Measurements from ENCODE around the gene ZNF358.

Gene ZNF358
- total RNA-seq, result 1.5 to 5.5 reads per million in 2 experiments

- no peak for DNase-seq (ENCODE audit: low read depth)
Measured at GRCh38 chr19:7515645-7516151, at the start of gene ZNF358. Gene ZNF358 (plus strand): TSS chr19:7516103. CDS start chr19:7519243, 3,140 bp downstream.

DNA sequence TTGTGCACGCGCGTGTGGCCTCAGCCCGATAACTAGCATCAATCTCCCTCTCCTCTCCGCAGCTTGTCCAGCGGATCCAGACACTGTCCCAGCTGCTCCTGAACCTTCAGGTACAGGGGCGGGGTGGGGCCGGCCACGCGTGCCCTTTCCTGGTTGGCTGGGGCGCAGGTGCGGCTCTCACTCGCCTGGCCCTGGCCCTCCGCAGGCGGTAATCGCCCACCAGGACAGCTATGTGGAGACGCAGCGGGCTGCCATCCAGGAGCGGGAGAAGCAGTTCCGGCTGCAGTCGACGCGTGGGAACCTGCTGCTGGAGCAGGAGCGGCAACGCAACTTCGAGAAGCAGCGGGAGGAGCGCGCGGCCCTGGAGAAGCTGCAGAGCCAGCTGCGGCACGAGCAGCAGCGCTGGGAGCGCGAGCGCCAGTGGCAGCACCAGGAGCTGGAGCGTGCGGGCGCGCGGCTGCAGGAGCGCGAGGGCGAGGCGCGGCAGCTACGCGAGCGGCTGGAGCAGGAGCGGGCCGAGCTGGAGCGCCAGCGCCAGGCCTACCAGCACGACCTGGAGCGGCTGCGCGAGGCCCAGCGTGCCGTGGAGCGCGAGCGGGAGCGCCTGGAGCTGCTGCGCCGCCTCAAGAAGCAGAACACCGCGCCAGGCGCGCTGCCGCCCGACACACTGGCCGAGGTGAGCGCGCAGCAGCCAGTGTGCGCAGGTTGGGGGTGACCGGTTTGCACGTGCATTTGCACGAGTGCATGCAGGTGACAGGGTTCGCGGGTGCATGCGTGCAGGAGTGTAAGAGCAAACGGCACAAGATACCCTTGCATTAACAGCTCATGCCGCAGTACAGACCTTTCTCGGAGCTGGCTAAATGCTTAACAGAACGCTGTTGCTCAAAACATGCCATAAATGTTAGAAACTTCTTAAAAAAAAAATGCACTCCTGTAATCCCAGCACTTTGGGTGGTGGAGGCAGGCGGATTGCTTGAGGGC, 48.6 kb upstream of the ZNF358 start:
- DNase-seq (ENCODE audit: low read depth), result no peak

- no peak for DNase-seq (ENCODE audit: low read depth)
Measured at GRCh38 chr19:7468840-7469239, 47.1 kb upstream of the ZNF358 start.

GRCh38 chr19:7469669-7470285, 46.1 kb upstream of the ZNF358 start:
- DNase-seq (ENCODE audit: low read depth), result no peak

DNA sequence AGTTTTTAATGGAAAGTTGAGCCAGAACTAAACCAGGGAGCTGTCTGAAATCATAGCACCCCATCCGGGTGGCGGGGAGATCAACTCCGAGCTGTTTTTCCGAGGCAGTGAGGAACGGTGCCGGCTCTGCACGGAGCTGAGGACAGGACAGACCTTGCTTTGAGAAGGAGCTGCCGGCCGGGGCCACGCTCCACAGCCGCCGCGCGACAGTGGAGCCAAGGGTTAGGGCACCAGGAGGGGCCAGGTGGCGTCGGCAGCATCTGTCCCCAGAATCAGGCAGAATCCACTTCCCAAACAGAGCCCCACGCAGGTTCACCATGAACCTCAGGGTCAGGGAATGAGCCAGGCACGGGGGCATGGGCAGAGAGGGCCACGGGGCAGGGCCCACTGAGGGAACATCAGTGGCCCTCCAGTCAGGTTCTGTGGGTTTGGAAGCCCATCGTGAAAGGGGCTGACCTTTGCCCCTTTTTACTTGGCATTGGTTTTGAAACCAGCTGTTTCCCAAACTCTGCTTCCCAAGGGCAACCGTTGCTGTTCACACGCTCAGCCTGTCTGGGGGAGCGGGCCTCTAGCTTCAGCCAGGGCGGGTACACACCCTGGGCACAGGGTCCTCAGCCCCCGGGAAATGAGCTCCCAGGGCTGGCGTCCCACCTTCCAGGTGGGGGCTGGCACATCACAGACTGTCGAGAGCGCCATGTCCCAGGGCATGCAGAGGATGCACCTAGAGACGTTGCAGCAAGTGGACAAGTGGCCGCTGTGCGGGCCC, 45.2 kb upstream of the ZNF358 start:
- no peak for DNase-seq (ENCODE audit: low read depth)

GRCh38 chr19:7471696-7472615, 43.9 kb upstream of the ZNF358 start:
- no peak for DNase-seq (ENCODE audit: low read depth)

GRCh38 chr19:7475665-7476064, 40.2 kb upstream of the ZNF358 start:
- DNase-seq (ENCODE audit: low read depth), result no peak

- no peak for DNase-seq (ENCODE audit: low read depth)
Measured at GRCh38 chr19:7476241-7476640, 39.7 kb upstream of the ZNF358 start.

DNA sequence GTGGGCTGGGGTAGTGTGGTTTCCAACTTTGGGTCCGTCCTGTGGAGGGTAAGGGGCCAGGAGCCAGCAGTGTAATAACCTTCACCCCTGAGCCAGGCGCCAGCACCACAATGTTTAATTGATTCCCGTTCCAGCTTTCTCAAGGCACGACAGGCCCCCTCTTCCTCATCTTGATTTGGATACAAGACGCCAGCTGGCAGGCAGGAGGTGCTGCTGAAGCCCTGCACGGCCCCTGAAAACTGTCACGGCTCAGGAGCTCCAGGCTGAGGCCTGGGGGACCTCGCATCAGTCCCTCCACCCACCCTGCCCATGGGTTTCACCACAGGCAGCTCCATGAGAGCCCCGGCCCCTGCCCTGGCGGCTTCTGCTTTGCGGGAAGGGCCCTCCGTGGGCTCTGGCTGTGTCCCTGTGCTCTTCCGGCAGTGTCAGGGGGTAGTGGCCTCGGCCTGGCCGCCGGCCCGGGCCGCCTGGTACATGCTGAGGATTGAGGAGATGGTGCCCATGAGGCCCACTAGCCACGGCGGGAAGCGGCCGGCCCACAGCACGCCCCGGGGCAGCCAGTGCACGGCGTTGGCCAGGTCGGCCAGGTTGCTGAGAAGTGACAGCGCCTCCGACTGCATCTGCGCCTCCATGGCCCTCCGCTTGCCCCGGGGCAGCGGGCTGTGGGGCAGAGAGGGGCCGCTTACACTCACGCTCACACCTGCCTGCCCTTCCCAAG, 39.0 kb upstream of the ZNF358 start:
- no peak for DNase-seq (ENCODE audit: low read depth)

GRCh38 chr19:7477758-7478157, 38.1 kb upstream of the ZNF358 start:
- DNase-seq (ENCODE audit: low read depth), result no peak

DNA sequence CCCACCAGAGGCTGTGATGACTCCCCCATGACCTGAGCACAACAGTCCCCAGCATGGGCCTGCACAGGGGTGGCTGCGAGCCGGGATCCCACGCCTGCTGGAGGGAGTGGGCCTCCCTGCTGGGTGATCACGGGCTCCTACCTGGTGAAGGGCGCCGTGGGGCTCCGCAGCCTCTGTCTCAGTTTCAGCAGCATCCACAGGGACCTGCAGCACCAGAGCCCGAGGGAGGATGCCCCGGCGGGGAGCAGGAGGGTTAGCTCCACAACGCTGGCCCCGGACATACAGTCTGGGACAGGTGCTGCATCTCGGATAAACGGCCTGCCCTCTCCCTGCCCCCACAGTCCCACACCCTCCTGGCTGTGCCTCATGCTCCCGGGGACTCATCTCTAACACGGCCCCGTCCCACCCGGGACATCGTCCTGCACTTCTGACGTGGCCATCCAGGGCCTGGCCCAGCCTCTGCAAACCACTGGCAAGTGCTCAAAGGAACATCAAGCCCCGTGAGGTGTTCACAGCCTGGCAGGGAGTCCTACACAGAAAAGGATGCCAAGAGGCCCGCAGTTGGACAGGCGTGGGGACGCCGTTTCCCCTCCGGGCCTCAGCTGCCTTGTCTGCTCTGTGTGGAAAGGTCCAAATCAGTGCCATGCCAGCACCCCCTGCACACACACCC, 37.6 kb upstream of the ZNF358 start:
- DNase-seq (ENCODE audit: low read depth), result no peak

DNA sequence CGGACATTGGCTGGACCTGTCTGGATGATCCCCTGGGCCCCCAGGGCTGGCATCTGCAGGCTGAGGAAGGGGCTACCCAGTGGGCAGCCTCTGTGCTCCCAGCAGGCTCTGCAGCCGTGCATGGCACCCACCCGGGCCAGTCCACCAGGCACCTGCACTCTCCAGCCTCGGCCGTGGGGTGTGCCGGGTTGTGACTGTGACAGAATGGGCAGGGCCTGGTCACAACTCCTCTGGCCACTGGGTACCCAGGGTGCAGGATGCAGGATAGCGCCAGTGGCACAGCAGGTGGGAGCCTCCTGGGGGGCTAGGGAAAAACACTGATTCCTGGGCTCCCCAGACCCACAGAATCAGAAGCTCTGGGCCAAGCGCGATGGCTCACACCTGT, 37.1 kb upstream of the ZNF358 start:
- no peak for DNase-seq (ENCODE audit: low read depth)

DNA sequence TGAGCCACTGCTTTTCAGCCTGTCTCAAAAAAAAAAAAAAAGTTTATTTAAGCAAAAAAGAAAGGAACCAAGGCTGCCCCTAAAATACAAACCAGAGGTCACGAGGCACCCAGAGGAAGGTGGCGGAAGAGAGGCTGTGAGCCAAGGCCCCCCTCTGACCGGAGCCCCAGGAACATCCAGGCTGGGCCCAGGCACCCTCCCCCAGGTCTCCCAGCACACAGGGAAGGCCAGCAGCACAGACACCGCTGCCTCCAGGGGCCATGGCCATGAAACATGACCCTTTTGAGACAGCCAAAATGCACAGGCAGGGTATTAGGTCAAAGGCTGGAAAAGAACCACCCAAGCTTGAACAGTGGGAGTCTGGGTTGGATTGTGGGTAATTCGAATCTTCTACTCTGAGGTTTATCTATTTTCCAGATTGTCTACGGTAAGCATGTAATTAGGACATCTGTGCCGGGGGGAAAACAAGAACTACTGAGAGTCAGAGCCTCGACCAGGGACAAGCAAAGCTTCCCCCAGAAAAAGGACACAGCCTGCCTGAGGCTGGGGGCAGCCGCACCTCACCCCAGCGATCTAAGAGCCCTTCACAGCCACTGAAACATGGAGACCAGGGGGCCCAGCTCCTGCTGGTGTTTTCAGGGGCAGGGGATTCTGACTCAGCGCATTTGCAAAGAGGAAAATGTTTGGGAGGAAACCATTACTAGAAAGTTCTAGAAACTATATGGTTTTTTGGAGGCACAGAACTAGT, 35.5 kb upstream of the ZNF358 start:
- DNase-seq (ENCODE audit: low read depth), result no peak

DNA sequence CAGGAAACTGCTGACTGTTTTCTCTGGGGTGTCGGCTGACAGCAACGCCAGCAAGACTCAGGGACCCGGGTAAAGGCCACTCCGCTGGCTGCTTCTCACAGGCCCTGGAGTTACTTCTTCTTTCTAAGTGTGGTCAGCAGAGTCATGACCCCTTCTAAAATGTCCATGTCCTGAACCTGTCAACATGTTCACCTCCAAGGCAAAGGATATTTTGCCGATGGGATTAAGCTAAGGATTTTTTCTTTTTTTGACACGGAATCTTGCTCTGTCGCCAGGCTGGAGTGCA, 35.0 kb upstream of the ZNF358 start:
- DNase-seq (ENCODE audit: low read depth), result no peak

- DNase-seq (ENCODE audit: low read depth), result no peak
Measured at GRCh38 chr19:7482584-7483439, 33.1 kb upstream of the ZNF358 start.

DNA sequence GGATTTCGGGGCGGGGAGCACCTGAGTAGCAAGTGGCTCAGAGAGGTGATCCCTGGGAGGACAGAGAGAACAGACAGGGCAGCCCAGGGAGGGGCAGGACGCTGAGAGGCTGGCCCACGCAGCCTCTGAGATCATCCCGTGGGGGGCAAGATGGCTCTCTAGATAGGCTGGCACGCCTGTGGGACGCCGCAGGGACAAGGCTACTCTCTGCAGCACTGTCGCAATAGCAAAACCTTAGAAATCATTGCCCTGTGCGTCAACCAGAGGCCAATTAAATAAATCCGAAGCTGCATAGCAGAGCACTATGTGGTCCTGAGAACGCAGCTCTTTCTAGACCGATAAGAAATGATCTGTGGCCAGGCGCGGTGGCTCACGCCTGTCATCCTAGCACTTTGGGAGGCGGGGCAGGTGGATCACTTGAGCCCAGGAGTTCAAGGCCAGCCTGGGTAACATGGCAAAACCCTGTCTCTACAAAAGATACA, 32.1 kb upstream of the ZNF358 start:
- DNase-seq (ENCODE audit: low read depth), result no peak

- DNase-seq (ENCODE audit: low read depth), result no peak
Measured at GRCh38 chr19:7486923-7487322, 29.0 kb upstream of the ZNF358 start.

- DNase-seq (ENCODE audit: low read depth), result peak; percentile 88
Measured at GRCh38 chr19:7488736-7489353, 27.1 kb upstream of the ZNF358 start, which contains the start of gene PEX11G. Gene PEX11G (minus strand): TSS chr19:7489035. CDS start chr19:7489010, 25 bp downstream.

Data from T follicular helper cell (primary cell).